HG02852 (cell line): Measurements from ENCODE around the gene MPPED1.

Source experiments
- ATAC-seq: cut with Tn5 transposase; IDR thresholded peaks from one replicate; pipeline ENCODE4 v1.9.1; 2021; ENCODE audit warnings: mild to moderate bottlenecking, moderate library complexity; ENCODE audit not compliant: unreplicated experiment

Gene MPPED1

DNA sequence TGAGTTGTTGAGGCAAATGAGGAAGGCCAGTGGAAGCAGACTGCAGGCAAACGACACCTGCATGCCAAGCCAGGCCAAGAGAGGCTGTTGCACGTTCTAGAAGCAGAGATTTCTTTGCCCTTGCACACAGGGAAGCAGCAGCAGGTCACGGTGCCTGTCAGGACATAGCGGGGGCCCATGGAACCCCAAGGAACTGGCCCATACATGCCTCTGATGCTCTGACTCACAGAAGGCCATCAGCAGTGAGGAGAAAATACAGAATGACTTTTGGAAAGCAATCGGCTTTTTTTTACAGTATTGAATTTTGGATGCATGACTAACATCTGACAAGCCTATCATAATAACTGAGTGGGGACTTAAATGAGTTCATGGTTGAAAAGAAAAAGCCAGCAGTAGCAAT lies 123.9 kb downstream of the MPPED1 start:
- no peak for ATAC-seq

- no peak for ATAC-seq
Observed at GRCh38 chr22:43537019-43537585, 125.3 kb downstream of the MPPED1 start.

DNA sequence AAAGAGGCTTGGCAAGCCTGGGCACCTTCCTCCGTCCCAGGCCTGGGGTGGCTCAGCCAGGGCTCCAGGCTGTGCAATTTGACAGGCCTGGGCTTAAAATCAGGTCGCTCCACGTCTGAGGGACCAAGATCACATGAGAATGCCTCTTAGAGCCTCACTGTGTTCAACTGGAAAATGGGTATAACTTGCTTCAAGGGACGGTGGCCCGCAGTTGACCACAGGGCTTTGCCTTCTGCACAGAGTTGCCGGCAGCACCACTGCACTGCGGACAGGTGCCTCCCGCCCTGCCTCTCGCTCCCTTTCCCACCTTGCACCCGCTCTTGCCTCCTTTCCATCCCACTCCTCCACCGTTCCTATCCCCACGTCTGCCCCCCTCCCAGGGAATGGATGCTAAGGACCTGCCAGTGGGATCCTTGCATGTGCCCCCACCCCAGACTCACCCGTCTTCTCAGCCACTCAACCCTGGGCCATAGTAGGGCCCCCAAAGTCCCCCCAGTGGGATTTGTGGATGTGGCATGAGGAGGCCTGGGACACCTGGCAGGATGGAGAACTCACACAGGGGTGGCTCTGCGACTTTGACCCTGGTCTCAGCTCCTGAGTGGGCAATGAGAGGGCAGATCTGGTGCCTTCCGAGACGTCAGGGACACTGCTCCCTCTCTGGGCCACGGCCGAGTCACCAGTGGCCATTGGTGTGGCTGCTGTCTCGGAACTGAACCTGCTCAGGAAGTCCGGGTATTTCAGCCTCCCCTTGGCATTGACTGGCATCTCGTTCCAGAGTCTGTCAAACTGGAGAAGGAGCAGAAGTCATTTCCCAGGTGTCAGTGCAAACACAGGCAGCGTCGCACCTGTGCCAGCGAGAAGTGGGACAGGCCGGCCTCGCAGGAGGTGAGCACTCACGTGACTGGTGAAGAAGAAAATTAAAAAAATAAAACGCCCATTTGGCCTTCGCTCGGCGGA lies 128.0 kb downstream of the MPPED1 start:
- ATAC-seq: no peak

DNA sequence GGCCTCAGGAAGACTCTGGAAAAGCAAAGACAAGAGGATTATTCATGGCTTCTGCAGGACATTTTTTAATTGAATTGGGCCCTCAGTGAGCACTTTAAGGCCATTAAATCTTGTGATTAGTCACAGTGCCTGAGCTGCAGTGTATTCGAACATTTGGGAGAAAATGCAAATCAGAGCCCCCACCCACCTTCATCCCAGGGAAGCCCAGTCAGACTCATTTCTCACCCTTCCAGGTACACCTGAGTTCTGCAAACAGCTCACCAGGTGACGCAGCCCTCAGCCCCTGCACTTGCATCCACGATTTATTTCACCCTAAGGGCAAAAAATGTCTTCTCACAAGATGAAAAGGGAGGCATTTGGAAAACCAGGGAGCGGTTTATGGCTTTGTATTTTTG lies 128.7 kb downstream of the MPPED1 start:
- no peak for ATAC-seq

DNA sequence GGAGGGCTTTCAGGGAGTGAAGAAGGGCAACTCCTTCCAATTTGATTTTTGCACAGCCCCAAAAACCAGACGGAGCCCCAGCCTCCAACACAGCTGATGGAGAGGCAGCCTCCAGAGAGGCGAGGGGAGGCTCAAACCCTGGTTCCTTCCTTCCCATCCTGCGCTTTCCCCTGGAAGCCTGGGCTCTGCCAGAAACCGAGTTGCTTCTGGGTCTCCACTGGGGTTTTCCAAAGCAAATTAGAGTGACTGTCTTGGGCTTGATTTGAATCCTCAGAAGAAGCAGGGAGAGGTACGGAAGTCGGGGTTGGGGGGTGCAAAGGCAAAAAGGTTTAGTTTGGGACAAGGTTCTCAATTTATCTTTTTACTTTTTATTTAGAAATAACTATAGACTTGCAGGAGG lies 129.2 kb downstream of the MPPED1 start:
- ATAC-seq: no peak

- ATAC-seq: no peak
Observed at GRCh38 chr22:43541462-43542407, 129.9 kb downstream of the MPPED1 start.

DNA sequence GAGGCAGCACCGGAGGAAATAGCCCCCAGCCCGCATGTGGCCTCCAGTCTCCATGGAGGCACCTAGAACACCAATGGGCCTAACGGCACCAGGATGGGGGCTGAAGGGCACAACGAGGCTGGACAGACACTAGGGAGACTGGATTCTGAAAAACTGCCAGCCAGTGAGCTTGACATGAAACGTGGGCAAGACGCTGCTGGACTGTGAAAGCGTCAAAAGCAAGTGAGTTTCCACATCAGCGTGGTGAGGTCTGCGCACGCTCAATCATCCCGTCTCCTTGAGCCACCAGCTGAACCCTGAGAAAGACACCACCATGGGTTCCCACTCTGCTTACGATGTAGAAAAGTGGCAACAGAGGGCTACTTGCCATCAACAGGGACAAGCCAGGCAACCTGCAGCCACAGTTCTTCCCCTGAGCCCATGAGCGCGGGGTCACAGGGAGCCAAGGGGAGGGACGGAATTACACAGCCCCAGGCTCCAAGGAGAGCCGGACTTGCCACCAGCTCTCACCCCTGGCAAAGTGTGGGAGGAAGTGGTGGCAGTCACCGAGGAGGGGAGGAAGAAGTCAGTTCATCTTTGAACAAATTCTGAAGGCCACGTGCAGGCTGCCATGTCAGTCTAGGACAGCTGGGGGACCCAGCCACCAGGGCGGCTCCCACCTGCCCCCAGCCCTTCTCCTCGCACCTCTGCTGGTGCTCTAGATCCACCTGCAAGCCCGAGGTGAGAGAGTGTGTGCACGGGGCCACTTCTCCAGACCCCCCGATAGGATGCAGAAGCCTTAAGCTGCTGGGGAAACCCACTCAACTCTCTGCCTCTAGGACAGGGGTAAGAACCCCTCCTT lies 131.1 kb downstream of the MPPED1 start:
- no peak for ATAC-seq

DNA sequence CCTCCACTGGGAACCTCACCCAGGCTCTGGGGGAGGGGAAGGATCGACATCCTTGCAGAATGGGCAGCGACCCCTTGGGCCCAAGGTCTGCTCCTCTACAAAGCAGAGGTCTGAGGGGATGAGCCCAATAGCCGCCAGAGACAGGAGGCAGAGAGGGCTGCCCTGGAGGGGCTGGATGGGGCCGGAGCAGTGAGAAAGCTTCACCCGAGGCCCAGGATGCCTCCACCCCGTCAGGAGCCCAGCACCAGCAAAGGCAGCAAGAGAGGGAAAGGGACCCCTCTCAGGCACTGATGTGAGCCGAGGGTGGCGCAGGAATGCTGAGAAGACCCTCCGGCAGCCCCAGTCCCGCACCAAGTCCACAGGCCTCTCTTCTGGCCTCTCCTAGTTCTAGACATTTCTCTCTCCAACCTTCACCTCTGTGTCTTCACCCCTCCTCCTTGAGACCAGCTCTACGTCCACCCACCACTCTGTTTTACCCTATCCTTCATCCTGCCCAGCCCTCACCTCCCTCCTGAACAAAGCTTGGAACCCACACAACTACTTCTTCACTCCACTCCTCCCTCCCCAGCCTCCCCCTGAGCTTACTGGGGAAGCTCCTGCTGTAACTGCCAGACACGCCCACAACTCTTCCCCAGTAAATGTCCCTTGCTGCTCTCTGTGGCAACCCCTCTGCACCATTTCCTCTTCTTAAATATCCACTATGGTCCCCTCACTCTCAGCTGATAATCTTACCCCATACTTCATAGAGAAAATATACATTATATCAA lies 131.9 kb downstream of the MPPED1 start:
- no peak for ATAC-seq

DNA sequence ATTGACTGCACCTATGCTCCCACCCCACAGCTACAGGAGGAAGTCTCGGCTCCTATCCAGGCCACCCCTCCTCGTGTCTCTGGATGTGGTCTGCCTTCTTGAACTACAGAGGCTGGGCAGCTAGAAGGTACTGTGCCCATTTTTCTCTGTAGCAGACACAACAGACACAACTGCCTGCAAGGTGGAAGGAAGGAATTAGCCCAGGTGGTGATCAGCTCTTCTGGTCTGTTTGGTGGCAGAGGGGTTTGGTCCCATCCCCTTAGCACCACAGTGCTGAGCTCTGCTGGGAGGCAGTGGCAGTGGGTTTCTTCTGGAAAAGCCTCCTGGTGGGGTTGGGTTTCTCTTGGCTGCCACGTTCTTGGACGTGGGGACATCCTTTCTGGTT lies 132.5 kb downstream of the MPPED1 start:
- ATAC-seq: no peak

DNA sequence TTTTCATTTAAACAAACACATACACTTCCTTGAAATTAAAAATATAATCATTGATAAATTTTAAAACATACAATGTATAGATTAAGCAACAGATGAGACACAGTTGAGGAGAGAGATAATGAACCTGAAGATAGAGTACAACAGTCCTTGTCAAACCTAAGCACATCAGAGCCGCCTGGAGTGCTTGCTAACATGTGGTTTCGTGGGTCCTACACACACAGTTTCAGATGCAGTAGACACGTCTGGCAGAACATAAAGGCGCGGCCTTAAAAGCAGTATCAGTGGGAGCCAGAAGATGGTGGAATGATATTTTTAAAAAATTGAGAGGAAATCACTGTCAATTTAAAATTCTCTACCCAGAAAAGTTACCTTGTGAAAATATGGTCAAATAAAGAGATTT lies 134.4 kb downstream of the MPPED1 start:
- no peak for ATAC-seq

DNA sequence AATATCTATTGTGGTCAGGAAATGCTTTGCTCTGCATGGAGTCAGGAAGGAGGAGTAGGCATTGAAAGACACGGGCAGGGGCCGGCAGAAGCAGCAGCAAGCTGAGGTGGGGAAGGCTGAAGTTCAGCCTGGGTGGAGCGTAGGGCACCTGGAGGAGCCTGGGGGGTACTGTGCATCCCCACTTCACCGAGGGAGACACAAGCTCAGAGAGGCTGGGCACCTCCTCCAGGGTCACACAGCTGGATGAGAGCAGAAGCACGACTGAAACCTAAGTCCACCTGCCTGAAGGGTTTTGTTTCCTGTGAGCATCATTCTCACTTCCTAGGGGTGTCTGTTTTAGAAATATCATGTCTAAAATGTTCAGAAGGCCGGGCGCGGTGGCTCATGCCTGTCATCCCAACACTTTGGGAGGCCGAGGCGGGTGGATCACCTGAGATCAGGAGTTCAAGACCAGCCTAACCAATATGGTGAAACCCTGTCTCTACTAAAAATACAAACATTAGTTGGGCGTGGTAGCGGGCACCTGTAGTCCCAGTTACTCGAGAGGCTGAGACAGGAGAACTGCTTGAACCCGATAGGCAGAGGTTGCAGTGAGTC lies 138.3 kb downstream of the MPPED1 start:
- no peak for ATAC-seq

- ATAC-seq: no peak
Observed at GRCh38 chr22:43550672-43551071, 138.9 kb downstream of the MPPED1 start.

DNA sequence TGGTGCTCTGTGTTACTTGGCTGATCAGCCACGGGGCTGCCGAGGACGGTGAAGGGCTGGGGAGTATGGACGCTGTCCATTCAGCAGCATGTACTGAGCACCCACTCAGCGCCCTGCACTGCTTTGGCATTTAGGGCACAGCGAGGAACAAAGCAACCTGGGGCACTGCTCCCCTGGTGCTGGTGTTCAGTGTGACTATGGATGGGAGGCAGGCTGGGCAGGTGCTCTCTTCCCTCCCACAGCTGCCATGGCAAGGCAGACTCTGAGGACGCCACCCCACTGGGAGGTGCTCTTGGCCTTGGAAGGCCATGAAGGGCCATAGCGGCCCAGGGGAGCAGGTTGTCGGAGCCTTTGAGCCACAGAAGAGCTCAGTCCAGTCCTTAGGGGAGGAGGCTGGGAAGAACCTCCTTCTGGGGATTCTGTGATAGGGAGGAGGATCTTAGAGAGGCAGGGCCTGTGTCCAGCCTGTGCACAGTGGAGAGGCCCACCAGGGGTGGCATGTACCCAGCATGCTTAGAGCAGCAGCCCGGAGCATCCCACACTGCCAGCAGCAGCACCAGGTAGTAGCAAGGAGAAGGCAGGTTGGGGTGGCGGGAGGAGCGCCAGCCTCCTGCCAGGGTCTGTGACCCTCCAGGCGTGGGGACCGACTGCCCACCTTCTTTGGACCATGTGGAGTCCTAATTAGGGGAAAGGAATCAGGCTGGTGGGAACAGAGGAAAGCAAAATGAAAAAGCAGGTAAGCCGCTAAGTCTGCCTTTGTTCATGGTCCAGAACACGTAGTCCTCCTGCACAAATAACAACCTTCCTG lies 141.8 kb downstream of the MPPED1 start:
- ATAC-seq: no peak

- no peak for ATAC-seq
Observed at GRCh38 chr22:43554259-43554636, 142.4 kb downstream of the MPPED1 start.

DNA sequence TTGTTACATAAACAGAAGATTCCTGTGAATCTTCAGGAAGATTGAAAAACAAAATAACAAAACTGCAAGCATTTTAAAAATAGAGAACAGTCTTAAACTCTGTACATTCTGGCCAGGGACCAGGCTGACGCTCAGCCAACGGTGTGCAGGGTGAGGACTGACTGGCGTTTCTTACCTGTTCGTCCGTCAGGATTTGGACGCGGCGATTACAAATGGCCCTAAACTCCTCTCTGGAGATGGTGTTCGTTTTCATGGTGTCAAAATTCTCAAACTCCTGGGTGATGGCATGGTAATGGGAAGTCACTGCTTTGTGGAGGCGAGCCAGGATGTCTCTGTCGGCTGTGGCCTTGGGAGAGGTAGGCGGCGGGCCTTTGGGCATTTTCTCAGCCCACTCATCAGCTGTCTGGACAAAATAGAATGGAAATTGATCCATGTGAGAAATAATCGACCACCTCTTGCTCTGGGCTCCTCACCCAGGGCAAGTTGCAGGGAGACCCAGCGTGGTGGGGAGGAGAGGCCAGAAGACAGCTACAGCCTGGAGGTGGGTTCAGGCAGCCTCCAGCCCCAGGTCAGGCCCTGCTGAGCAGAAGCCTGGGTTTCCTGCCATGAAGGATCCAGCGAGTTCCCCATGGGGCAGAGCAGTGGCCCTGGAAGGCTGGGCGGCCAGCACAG lies 143.0 kb downstream of the MPPED1 start:
- no peak for ATAC-seq

- ATAC-seq: no peak
Observed at GRCh38 chr22:43555561-43556515, 144.0 kb downstream of the MPPED1 start.
